ENCODE data around the gene PPFIBP2.

DNA sequence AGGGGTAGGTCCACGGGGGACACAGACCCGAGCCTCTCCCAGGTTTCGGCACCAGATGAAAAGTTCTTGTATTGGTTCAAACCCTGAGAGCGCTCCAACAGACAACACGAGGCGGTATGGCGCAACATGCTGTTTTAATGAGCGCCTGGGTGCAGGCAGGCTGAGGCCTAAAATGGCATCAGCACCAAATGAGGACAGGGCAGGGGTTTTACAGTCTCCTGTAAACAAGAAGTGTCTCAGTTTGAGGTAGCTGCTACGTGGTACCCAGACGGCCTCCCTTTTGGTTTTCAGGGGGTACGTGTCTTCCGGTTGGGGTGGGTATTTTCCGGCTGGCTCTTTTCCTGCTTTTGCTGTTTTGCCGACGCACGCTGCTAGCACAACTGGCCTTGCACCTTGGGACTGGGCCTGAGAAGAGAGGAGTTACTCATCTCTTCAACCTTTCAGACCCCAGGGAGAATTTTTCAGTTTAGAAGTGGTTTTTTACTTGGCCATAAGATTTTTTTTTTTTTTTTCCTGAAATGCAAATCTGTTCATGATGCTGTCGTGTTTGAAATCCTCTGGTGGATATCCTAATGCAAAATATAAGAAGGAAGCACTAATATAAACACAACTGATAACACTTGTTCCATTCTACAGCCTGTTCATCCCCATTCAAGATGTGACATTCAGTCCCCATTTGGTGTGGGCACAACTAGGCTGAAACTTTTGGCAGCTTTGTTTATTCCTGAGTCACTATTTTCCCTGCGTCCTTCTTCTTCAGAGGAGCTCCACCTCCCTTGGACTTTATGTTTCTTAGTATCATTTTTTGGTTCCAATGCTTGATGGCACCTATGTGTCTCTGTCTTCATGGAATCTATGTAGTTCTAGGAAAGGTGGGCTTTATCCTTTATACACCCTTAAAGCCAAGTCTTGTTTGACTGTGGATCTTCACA lies 6.5 kb downstream of the PPFIBP2 start:
- TF ChIP-seq, protein P1, sequence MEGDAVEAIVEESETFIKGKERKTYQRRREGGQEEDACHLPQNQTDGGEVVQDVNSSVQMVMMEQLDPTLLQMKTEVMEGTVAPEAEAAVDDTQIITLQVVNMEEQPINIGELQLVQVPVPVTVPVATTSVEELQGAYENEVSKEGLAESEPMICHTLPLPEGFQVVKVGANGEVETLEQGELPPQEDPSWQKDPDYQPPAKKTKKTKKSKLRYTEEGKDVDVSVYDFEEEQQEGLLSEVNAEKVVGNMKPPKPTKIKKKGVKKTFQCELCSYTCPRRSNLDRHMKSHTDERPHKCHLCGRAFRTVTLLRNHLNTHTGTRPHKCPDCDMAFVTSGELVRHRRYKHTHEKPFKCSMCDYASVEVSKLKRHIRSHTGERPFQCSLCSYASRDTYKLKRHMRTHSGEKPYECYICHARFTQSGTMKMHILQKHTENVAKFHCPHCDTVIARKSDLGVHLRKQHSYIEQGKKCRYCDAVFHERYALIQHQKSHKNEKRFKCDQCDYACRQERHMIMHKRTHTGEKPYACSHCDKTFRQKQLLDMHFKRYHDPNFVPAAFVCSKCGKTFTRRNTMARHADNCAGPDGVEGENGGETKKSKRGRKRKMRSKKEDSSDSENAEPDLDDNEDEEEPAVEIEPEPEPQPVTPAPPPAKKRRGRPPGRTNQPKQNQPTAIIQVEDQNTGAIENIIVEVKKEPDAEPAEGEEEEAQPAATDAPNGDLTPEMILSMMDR (IDR thresholded peaks at IDR 0.05; ENCODE audit: insufficient read depth, low read depth, low read length): no peak
- TF ChIP-seq EZH2 (IDR thresholded peaks at IDR 0.05; ENCODE audit: insufficient read depth, low read length): no peak
